Large intestine (tissue), 3 donors: Measurements from ENCODE around the gene THEM4. TPM values are rescaled to one million over a fixed set of nuclear protein-coding genes. Genes with fewer than 3 reads are reported as not detected.
"Not testable (repeated sequence)": the region's sequence is repeated elsewhere in the genome, so short reads cannot be mapped to it uniquely, and the experiment has no call there.

Experiments
- DNase-seq, 2 donors: peaks; one replicate each; pipeline versions ENCODE4 v3.0.0 to v3.0.0-alpha.2; 2013
- H3K27ac ChIP-seq: one replicate; pipeline ENCODE4 v1.5.1; 2013; ENCODE audit warnings: low read length
- H3K27me3 ChIP-seq: 2 replicates; pipeline ENCODE4 v1.6.1; 2013; ENCODE audit warnings: low read length; ENCODE audit not compliant: control insufficient read depth, insufficient read depth
- H3K36me3 ChIP-seq: 2 replicates; pipeline ENCODE4 v1.6.1; 2013; ENCODE audit warnings: low read length; ENCODE audit not compliant: control insufficient read depth, insufficient read depth
- H3K4me1 ChIP-seq: one replicate; pipeline ENCODE4 v1.6.1; 2013; ENCODE audit warnings: low read length; ENCODE audit not compliant: control insufficient read depth, insufficient read depth
- H3K4me3 ChIP-seq: one replicate; pipeline ENCODE4 v1.5.1; 2013; ENCODE audit warnings: low read length
- H3K9me3 ChIP-seq: one replicate; pipeline ENCODE4 v1.6.1; 2013; ENCODE audit warnings: mild to moderate bottlenecking, low read depth, low read length, moderate library complexity; ENCODE audit not compliant: control insufficient read depth
- WGBS: methylation state at CpG from one replicate; pipeline ENCODE4 v1.1.5; 2013; ENCODE audit warnings: low lambda C conversion rate; ENCODE audit not compliant: insufficient coverage; 5-methylcytosine and 5-hydroxymethylcytosine counted together
- polyA plus RNA-seq: library from polyadenylated mRNA; unstranded; fragments of 120-200 nt; gene quantifications from one replicate; pipeline ENCODE4 v1.2.1, GENCODE V29; 2013

Gene THEM4
- polyA plus RNA-seq, 1 donor, result 40.7 TPM

GRCh38 chr1:151883898-151884297 lies 25.4 kb downstream of the THEM4 start:
- H3K27ac ChIP-seq, H3K27me3 ChIP-seq, DNase-seq, H3K4me1 ChIP-seq, H3K9me3 ChIP-seq, H3K4me3 ChIP-seq: not testable (repeated sequence)
- WGBS, result no CpG with 5 or more reads among the region's 4 CpGs
- peaks cover 16% of the 10 kb centered on the region for H3K36me3 ChIP-seq

GRCh38 chr1:151882918-151883317 lies 26.4 kb downstream of the THEM4 start:
- H3K27ac ChIP-seq, H3K27me3 ChIP-seq, H3K9me3 ChIP-seq, DNase-seq, H3K4me3 ChIP-seq, H3K4me1 ChIP-seq: not testable (repeated sequence)
- no CpG with 5 or more reads among the region's 5 CpGs for WGBS
- H3K36me3 ChIP-seq, result peaks cover 17% of the 10 kb centered on the region

- Histone ChIP-seq H3K4me3 (no peak overlapping the region), H3K4me1 (no peaks in the 10 kb centered on the region), H3K27ac (no peak overlapping the region), H3K9me3 (no peaks in the 10 kb centered on the region), H3K27me3 (no peaks in the 10 kb centered on the region), H3K36me3 (peaks cover 14% of the 10 kb centered on the region)
- WGBS, result no CpG with 5 or more reads among the region's 2 CpGs
- no peak for DNase-seq
Measured at GRCh38 chr1:151882466-151882865, 26.8 kb downstream of the THEM4 start.

- Histone ChIP-seq H3K36me3 (peaks cover 15% of the 10 kb centered on the region), H3K4me1 (no peaks in the 10 kb centered on the region), H3K4me3 (no peak overlapping the region), H3K9me3 (no peaks in the 10 kb centered on the region), H3K27ac (no peak overlapping the region), H3K27me3 (no peaks in the 10 kb centered on the region)
- 100% methylated on average over 1 of the region's 2 CpGs for WGBS
- DNase-seq, result no peak
Measured at GRCh38 chr1:151881479-151881878, 27.8 kb downstream of the THEM4 start.

- 100% methylated on average over 1 of the region's 1 CpG for WGBS
- H3K4me3 ChIP-seq, result no peak overlapping the region
Measured at GRCh38 chr1:151875419-151876097, 33.8 kb downstream of the THEM4 start.

GRCh38 chr1:151872776-151873175 lies 36.5 kb downstream of the THEM4 start:
- H3K27ac ChIP-seq, H3K9me3 ChIP-seq, DNase-seq, H3K4me3 ChIP-seq, H3K27me3 ChIP-seq, H3K4me1 ChIP-seq: not testable (repeated sequence)
- H3K36me3 ChIP-seq, result peaks cover 12% of the 10 kb centered on the region
- no CpG with 5 or more reads among the region's 9 CpGs for WGBS

More at GRCh38 chr1:151875419-151876097, 33.8 kb downstream of the THEM4 start:
- Histone ChIP-seq H3K4me1 (no peaks in the 10 kb centered on the region), H3K9me3 (no peaks in the 10 kb centered on the region), H3K36me3 (peaks cover 18% of the 10 kb centered on the region), H3K27me3 (no peaks in the 10 kb centered on the region), H3K27ac (no peak overlapping the region)
- no peak for DNase-seq

GRCh38 chr1:151871284-151872030 lies 37.9 kb downstream of the THEM4 start:
- no peaks in the 10 kb centered on the region for H3K27me3 ChIP-seq
- no peak overlapping the region for H3K4me3 ChIP-seq
- H3K9me3 ChIP-seq, result no peaks in the 10 kb centered on the region
- H3K36me3 ChIP-seq, result peaks cover 10% of the 10 kb centered on the region
- H3K4me1 ChIP-seq, result no peaks in the 10 kb centered on the region
- WGBS, result 100% methylated on average over 1 of the region's 5 CpGs
- no peak for DNase-seq
- H3K27ac ChIP-seq, result no peak overlapping the region

GRCh38 chr1:151868486-151868885 lies 40.8 kb downstream of the THEM4 start:
- DNase-seq, result no peak
- 57% methylated on average over 3 of the region's 3 CpGs for WGBS
- H3K4me3 ChIP-seq, result no peak overlapping the region
- no peak overlapping the region for H3K27ac ChIP-seq
- H3K27me3 ChIP-seq, result no peaks in the 10 kb centered on the region
- H3K9me3 ChIP-seq, result no peaks in the 10 kb centered on the region
- no peaks in the 10 kb centered on the region for H3K4me1 ChIP-seq
- peaks cover 5% of the 10 kb centered on the region for H3K36me3 ChIP-seq

GRCh38 chr1:151867765-151868411 lies 41.4 kb downstream of the THEM4 start:
- WGBS, result 92% methylated on average over 2 of the region's 7 CpGs
- Histone ChIP-seq H3K9me3 (no peaks in the 10 kb centered on the region), H3K27ac (no peak overlapping the region), H3K4me1 (no peaks in the 10 kb centered on the region), H3K36me3 (peaks cover 3% of the 10 kb centered on the region), H3K27me3 (no peaks in the 10 kb centered on the region), H3K4me3 (no peak overlapping the region)
- no peak for DNase-seq

- Histone ChIP-seq H3K4me1 (no peaks in the 10 kb centered on the region), H3K9me3 (no peaks in the 10 kb centered on the region), H3K27ac (no peak overlapping the region), H3K36me3 (no peaks in the 10 kb centered on the region), H3K4me3 (no peak overlapping the region), H3K27me3 (no peaks in the 10 kb centered on the region)
- DNase-seq, result no peak
- 80% methylated on average over 1 of the region's 2 CpGs for WGBS
Measured at GRCh38 chr1:151867321-151867720, 42.0 kb downstream of the THEM4 start.
